NCI-H1436 treated with DMSO at 0.1 percent for 48 hours (cell line): ENCODE data around the gene YIPF4.
A peak's percentile ranks its signal among the peaks of the same experiment; 100 is the strongest.
"Not testable (repeated sequence)": the region's sequence is repeated elsewhere in the genome, so short reads cannot be mapped to it uniquely, and the experiment has no call there.

ENCODE experiments used
- DNase-seq: peaks from one replicate; lab custom pipeline; 2025; lab: John Stamatoyannopoulos, UW

YIPF4 gene

DNA sequence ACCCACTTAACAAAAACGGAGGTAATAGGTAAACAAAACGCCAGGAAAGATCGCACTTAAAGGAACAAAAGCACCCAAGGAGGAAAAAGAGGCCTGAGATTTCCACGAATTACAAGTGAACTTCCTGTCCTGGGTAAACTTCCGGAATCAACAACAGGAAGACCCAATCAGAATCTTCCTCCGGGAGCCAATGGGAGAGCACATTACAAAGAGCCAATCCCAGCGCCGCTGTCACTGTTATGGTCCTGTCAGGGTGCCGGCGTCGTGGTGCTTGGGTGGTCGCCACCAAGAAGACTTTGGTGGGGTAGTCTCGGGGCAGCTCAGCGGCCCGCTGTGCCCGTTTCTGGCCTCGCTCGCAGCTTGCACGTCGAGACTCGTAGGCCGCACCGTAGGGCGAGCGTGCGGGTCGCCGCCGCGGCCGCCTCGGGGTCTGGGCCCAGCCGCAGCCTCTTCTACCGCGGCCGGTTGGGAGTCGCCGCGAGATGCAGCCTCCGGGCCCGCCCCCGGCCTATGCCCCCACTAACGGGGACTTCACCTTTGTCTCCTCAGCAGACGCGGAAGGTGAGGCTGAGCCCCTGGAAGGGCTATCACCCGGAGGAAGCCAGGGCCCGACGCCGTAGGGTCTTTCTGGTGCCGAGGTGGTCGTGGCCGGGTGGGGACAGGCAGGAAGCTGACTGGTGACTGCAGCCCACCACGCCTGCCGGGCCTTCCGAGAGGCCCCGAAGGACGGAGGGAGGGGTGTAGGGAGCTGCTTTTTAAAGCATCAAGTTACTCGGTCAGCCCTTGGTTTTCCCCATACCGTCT is at the start of gene YIPF4:
YIPF4 (plus strand) TSS at position 231 of the 804 bp plus-strand sequence; CDS start at position 483, 252 bp downstream.
- peak; percentile 50 for DNase-seq

DNA sequence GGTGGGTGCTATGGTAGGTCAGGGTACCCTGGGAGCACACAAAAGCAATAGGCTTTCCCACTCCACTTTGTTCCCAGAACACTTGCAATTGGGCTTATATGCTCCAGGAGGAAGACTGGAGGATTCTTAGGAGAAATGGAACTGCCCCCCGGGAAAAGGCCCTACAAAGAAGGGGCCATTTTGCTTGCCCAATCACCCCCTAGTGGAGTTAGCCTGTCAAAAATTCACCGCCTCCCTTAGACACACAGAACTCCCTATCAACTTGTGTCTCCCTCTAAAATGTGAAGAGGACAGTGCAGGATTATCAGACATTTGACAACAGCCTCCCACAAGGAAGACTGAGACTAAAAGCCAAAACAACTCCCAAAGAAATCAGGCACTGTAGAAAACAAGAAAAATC is 49.5 kb upstream of the YIPF4 start:
- DNase-seq = no peak

DNA sequence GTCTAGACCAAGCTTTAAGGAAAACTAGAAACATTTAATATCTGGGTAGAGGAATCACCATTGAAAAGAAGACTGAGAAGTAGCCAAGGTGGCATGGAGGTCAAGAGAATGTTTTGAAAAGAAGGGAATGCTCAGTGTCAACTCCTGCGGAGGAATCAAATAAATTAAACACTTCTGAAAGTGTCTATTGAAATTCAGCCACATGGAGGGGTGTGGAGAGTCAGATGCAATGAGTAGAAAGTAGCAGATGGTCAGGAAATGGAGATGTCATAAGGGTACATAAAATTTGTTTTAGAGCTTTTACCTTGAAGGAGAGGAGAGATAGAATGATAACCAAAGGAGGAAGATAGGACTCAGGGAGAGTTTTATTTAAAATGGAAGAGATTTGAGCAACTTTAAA is 48.1 kb upstream of the YIPF4 start:
- DNase-seq = no peak

DNA sequence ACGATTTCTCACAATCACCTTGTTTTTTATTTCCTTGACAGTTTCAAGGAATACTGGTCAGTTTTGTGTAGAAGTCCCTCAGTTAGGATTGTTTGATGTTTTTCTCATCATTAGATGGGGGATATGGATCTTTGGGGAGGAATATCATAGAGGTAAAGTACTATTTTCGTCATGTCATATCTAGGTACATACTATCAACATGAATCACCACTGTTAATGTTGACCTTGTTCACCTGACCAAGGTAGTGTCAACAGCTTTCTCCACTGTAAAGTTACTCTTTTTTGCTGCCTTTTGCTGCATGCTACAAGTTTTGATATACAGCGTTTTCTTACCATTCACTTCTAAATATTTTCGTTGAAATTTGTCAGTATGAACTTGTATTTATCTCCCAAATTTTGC is 45.7 kb upstream of the YIPF4 start:
- no peak for DNase-seq

DNA sequence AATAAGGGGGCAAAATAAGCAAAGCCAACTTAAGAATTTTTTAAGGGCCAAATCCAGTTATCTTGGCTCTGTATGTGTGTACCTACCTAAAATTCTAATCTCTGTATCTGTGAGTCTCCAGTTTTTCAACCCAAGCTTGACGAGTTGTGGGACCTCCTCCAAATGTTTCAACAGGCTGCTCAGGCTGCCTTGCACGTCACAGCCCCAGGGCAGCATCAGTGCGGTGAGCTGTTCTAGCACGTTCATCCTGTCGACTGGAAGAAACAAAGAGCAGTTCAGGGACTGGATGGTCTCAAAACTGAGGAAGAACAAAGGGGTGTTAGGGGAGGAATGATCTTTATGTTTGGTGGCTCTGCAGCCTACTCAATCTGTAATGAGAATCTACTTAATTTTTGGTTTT is 42.4 kb upstream of the YIPF4 start:
- DNase-seq = no peak

DNA sequence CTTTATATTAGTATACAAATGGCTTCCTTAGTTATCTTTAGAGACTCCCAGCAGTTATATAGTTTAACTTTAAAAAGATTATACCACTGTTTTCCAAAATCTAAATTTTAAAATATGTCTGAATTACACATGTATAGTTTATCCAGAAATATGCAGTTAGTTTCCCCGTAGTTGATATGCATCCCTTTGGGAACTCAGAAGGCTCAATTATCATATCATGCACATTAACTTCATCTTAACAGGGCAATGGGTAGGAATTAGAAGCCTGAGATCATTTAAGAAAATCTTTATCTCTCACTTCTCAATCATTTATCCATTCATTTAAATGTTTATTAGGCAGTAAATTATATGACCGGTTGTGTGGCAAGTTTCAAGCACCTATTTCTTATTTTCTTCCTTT is 40.2 kb upstream of the YIPF4 start:
- DNase-seq = no peak

DNA sequence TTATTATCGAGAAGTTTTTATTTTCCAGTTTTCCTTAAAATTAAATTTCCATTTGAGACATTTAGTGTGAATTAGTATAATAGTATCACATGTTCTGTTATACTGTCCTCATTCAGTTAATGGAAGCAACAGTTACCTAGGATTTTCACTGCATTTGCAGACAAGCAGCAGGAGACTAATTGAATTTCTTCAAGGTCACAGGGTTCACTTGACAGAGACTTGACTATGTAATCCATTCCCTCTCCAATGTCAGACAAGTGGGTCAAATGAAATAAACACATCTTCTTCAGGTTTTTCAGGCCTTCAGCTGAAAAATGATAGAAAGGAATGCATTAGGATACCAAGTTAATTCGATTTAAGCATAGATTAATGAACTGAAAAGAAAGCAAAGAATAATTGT is 39.7 kb upstream of the YIPF4 start:
- DNase-seq = no peak

DNA sequence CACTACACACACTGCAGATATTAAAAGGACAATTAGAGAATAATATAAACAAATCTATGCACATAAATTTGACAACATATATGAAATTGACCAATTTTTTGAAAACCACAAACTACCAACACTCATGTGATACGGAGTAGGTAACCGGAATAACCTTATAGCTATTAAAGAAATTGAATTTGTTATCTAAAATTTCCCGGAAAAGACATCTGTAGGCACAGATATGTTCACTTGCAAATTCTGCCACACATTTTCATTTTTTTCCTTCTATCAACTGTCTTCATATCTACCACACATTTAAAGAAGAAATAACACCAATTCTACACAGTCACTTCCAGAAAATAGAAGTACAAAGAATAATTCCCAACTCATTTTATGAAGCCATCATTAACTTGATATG is 35.4 kb upstream of the YIPF4 start:
- no peak for DNase-seq

DNA sequence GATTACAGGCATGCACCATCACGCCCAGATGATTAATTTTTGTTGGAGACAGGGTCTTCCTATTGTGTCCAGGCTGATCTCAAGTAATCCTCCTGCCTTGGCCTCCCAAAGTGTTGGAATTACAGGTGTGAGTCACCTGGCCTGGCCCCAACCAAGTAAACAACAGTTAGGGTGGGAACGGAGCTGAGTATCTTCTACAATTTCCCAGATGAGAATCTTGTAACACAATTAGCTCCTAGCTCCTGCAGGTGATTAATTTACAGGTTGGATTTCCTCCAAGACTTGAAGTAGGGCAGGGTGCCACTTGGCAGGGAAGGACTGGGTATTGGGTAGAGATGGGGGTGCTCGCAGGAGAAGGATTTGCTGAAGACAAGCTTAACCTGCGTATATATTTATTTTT is 30.8 kb upstream of the YIPF4 start:
- DNase-seq = no peak

DNA sequence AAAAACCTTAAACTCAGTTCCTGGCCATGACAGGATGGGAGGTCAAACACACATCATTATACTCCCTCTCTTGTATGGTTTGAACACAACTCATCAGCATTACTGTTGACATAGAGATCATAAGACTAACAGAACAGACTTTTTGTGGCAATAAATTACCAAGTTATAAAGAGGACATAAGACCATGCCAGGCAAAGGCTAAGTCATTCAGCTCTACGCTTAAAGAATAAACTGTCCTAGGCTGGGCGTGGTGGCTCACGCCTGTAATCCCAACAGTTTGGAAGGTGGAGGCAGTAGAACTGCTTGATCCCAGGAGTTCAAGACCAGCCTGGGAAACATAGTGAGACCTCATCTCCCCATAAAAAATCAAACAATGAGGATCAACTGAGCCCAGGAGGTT is 29.4 kb upstream of the YIPF4 start:
- DNase-seq = no peak

DNA sequence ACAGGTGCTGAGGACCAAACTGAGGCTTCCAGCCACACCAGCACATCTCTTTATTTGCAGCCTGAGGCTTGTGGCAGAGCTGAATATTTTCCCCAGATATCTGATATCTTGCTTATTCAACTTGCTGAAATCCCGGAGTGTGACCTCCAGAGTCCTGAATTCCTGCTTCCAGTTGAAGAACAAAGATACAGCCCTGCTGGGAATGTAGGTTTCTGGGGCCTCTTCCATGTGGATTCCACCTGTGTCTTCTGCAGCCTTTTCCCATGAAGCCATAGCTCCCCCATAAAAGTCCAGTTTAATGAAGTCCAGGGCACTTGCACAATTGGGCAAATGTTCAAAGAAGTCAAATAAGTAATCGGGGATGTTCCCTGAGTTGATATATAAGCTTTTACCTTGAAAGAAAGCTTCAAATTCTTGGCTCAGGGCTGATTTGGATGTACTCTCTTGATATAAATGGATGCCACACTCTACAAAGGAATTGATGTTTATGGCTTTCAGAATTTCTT is 27.9 kb upstream of the YIPF4 start:
- DNase-seq = no peak

DNA sequence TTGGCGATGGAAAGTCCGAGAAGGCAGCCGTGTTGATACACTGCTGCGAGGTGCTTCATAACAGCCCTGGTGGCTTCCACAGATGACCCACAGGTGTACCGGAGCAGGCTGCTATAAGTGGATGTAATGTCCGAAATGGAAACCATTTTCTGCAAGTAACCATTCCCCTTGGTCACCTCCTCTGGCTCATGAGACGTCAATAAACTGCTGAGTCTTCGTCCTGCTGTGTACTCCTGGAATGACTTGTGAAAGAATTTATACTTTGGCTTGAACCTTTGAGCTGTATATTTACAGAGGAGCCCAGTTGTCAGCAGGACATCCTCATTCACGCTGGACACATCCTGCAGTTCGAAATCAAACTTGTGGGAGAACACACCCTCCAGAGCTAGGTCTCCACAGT is 27.4 kb upstream of the YIPF4 start:
- no peak for DNase-seq

DNA sequence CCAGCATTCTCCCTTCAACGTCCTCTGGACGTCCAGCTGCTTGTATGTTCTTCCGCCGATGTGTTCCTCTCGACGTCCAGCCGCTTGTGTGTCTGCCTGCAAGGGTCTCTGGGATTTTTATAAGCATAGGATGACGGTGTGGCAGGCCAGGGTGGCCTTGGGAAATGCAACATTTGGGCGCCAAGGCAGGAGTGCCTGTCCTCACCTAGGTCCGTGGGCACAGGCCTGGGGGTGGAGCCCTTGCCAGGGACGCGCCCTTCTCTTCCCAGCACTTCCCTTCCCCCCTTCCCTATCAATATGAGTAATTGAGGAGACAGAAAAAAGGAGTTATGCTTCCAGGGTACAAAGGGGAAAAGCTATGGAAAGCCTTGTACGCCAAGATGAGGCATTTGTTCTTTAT is 19.5 kb upstream of the YIPF4 start:
- DNase-seq = no peak

DNA sequence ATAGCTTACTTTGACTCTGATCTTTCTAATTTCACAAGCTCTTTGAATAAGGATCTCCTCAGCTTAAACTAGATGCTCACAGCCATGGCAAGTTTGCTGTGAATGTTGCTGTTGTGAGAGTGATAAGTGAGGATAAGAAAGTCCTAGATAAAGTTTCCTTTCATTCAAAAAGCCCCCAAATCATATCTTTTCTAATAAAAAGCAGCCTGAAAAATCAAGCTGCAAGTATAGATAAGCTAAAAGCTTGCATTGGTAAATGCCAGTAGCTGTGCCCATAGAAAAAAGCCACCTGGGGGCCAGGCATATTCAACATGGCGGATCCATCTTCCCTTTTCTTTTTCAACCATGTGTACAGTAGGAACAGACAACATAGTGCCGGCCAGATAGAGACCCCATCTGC is 17.3 kb upstream of the YIPF4 start:
- DNase-seq = no peak

DNA sequence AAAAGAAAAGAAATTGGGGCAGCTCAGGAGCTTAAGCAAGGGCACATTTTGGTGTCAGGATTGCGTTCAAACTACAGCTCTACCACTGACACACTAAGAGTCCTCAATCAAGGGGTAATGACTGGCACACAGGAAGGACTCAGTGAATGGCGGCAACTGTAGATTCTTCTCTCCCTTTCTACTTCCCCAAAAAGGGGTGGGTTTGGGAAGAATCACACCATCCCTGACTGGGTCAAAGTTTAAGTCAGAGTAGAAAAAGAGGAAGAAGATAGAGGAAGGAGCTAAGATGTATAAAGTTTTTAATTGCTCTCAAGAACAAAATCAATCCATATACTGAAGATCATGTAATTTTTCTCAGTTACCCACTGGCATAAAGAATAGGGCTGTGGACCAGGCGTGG is 15.6 kb upstream of the YIPF4 start:
- no peak for DNase-seq

DNA sequence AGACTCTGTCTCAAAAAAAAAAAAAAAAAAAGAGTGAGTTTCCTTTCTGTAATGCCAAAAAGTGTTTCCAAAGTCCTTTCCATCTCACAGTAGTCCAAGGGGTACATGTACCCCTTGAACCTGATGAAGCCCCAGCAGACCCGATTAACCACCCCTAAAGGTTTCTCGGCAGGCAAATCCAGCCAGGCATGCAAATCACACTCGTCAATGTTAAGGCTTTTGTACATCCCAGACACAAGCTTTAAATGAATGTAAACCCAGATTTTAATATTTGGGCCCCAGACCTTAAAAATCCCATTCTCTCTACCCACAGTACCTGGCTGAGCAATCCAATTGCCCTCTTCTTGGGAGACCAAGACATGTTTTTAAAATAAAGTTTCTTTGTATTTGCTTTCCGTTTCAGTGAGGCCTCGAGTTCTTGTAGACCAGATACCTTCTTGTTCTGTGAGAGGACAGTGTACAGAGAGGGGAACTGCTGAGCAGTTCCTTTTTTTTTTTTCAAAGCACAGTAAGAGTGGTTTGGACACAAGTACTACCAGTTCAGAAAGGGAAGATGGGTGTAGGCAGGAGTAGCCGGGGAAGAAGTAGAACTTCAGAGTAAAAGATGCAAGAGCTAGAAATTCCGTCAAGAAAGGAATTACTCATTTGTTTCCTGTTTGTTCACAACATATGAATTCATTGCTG is 13.1 kb upstream of the YIPF4 start, which contains the start of gene NLRC4:
NLRC4 (minus strand) TSS at position 465 of the 684 bp plus-strand sequence. CDS start 8,111 bp downstream, outside the sequence.
- DNase-seq = no peak

DNA sequence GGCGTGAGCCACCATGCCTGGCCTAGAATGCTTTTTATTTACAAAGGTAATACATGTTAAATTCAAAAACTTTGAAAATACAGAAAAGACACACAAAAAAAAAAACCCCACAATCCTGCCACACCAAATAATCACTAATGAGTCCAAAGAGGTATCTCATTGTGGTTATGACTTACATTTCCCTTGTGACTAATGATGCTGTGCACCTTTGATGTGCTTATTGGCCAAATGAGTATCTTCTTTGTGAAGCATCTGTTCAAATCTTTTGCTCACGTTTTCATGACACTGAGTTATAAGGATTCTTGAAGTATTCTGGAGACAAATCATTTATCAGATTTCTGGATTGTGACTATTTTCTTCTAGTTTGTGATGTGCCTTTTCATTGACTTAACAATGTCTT is 6.6 kb upstream of the YIPF4 start:
- DNase-seq = no peak

DNA sequence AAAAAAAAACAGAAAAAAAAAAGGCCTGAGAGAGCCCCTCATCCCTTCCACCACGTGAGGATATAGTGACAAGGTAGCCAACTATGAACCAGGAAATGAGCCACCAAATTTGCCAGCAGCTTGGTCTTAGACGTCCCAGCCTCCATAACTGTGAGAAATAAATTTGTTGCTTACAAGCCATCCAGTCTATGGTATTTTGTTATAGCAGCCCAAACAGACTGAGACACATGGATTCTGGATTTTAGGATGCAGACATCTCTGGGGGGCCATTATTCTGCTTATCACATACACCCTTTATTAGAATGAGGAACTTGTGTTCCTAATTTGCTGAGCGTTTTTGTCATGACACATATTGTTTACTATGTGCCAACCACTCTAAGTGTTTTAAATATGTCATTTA is 5.4 kb upstream of the YIPF4 start:
- no peak for DNase-seq

DNA sequence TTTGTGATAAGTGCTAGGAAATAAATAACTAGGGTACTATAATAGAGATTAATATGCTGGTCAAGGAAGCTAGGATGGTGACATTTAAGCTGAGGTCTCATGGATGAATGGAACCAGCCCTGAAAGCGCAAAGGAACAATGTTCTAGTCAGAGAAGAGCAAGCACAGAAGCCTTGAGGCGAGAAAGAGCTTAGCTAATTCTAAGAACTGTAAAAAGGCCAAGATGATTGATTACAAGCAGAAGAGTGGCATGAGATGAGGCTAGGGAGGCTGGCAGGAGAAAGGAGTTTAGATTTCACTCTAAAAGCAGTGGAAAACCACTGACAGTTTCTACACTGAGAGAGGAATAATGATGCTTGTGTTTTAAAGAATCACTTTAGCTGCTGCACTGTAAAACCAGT is 3.4 kb upstream of the YIPF4 start:
- no peak for DNase-seq

DNA sequence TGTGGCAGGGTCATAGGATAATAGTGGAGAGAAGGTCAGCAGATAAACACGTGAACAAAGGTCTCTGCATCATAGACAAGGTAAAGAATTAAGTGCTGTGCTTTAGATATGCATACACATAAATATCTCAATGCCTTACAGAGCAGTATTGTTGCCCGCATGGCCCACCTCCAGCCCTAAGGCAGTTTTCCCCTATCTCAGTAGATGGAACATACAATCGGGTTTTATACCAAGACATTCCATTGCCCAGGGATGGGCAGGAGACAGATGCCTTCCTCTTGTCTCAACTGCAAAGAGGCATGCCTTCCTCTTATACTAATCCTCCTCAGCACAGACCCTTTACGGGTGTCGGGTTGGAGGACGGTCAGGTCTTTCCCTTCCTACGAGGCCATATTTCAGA is 1.9 kb upstream of the YIPF4 start:
- DNase-seq = not testable (repeated sequence)

DNA sequence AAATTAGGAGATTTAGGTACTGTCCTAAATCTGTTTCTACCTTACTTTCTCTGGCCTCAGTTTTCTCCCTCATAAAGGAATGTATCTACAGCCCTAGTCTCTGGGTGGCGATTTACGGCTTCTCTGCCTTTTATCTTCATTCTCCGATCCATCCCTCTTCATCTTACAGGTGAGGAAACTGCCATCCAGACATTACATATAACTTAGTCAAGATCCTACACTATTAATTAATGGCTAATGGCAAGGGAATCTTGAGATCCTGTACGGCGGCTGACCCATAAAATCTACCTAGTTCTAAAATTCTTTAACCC is 386 bp upstream of the YIPF4 start:
- DNase-seq = no peak

DNA sequence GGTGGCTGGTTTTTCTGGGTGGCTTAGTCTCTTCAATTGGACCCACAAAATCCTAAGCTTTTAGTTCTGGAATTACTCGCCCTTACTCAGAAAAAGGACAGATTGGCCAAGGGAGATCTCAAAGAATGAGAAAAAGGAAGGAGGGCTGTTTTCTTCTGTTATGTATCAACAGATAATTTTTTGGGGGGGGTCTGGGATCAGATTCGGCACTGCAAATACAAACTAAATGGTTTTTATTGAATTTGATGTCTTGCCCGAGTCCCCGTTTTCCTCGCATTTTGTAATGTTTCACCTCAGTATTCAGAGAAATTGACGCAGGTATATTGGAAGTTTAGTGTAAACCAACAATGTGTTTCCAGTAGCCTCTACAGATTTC is 762 bp downstream of the YIPF4 start:
- no peak for DNase-seq

DNA sequence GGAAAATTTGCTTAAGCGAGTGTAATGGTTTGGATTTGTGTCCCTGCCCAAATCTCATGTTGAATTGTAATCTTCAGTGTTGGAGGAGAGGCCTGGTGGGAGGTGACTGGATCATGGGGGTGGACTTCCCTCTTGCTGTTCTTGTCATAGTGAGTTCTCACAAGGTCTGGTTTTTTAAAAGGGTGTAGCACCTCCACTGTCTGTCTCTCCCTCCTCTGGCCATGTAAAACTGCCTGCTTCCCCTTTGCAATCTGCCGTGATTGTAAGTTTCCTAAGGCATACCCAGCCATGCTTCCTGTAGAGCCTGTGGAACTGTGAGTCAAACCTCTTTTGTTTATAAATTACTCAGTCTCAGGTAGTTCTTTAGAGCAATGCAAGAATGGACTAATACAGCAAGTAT is 6.6 kb downstream of the YIPF4 start:
- no peak for DNase-seq
